Measurements from ENCODE around the gene SLC35G2. TPM values are rescaled to one million over a fixed set of nuclear protein-coding genes. Genes with fewer than 3 reads are reported as not detected.
"Not testable (repeated sequence)": the region's sequence is repeated elsewhere in the genome, so short reads cannot be mapped to it uniquely, and the experiment has no call there.

SLC35G2 gene
- total and polyA plus RNA-seq, 2 donors = 2.8 to 7.3 TPM

GRCh38 chr3:136790786-136791185 is 28.1 kb upstream of the SLC35G2 start:
- H3K4me3 ChIP-seq (ENCODE audit: low read length in 2 of 2) = no peak overlapping the region
- no peaks in the 10 kb centered on the region for H3K9me3 ChIP-seq (ENCODE audit: control insufficient read depth in 2 of 2, insufficient read depth in 1 of 2, low read length in 1 of 2)
- no peak overlapping the region for H3K27ac ChIP-seq (ENCODE audit: low read depth in 1 of 2, low read length in 1 of 2)
- peaks cover 3 to 10% of the 10 kb centered on the region in 2 donors for H3K4me1 ChIP-seq (ENCODE audit: control insufficient read depth in 2 of 2, insufficient read depth in 2 of 2, low read length in 2 of 2)
- no peaks in the 10 kb centered on the region for H3K36me3 ChIP-seq (ENCODE audit: control insufficient read depth in 2 of 2, insufficient read depth in 2 of 2, low read length in 1 of 2)
- WGBS = 97% methylated on average over 3 of the region's 3 CpGs
- no peaks in the 10 kb centered on the region for H3K27me3 ChIP-seq (ENCODE audit: control insufficient read depth in 2 of 2, insufficient read depth in 1 of 2, low read length in 1 of 2)
- no peak for DNase-seq (ENCODE audit: low read depth in 6 of 9, low spot score in 9 of 9)

GRCh38 chr3:136792556-136793330 is 26.2 kb upstream of the SLC35G2 start:
- DNase-seq (ENCODE audit: low read depth in 6 of 9, low spot score in 9 of 9) = no peak
- H3K36me3 ChIP-seq (ENCODE audit: control insufficient read depth in 2 of 2, insufficient read depth in 2 of 2, low read length in 1 of 2) = no peaks in the 10 kb centered on the region
- no peak overlapping the region for H3K27ac ChIP-seq (ENCODE audit: low read depth in 1 of 2, low read length in 1 of 2)
- no peaks in the 10 kb centered on the region for H3K4me1 ChIP-seq (ENCODE audit: control insufficient read depth in 2 of 2, insufficient read depth in 2 of 2, low read length in 2 of 2)
- H3K27me3 ChIP-seq (ENCODE audit: control insufficient read depth in 2 of 2, insufficient read depth in 1 of 2, low read length in 1 of 2) = no peaks in the 10 kb centered on the region
- H3K4me3 ChIP-seq (ENCODE audit: low read length in 2 of 2) = no peak overlapping the region
- H3K9me3 ChIP-seq (ENCODE audit: control insufficient read depth in 2 of 2, insufficient read depth in 1 of 2, low read length in 1 of 2) = no peaks in the 10 kb centered on the region
- WGBS = 61% methylated on average over 4 of the region's 4 CpGs

- DNase-seq (ENCODE audit: low read depth in 6 of 9, low spot score in 9 of 9); H3K9me3 ChIP-seq (ENCODE audit: control insufficient read depth in 2 of 2, insufficient read depth in 1 of 2, low read length in 1 of 2); H3K36me3 ChIP-seq (ENCODE audit: control insufficient read depth in 2 of 2, insufficient read depth in 2 of 2, low read length in 1 of 2); H3K27ac ChIP-seq (ENCODE audit: low read depth in 1 of 2, low read length in 1 of 2); H3K4me3 ChIP-seq (ENCODE audit: low read length in 2 of 2); H3K27me3 ChIP-seq (ENCODE audit: control insufficient read depth in 2 of 2, insufficient read depth in 1 of 2, low read length in 1 of 2); H3K4me1 ChIP-seq (ENCODE audit: control insufficient read depth in 2 of 2, insufficient read depth in 2 of 2, low read length in 2 of 2): not testable (repeated sequence)
- 98% methylated on average over 10 of the region's 10 CpGs for WGBS
Measured at GRCh38 chr3:136801146-136801545, 17.8 kb upstream of the SLC35G2 start.

- WGBS = 51% methylated on average over 5 of the region's 5 CpGs
- DNase-seq (ENCODE audit: low read depth in 6 of 9, low spot score in 9 of 9) = no peak
- no peak overlapping the region for H3K27ac ChIP-seq (ENCODE audit: low read depth in 1 of 2, low read length in 1 of 2)
- H3K9me3 ChIP-seq (ENCODE audit: control insufficient read depth in 2 of 2, insufficient read depth in 1 of 2, low read length in 1 of 2) = no peaks in the 10 kb centered on the region
- no peak overlapping the region for H3K4me3 ChIP-seq (ENCODE audit: low read length in 2 of 2)
- H3K4me1 ChIP-seq (ENCODE audit: control insufficient read depth in 2 of 2, insufficient read depth in 2 of 2, low read length in 2 of 2) = no peaks in the 10 kb centered on the region
- H3K36me3 ChIP-seq (ENCODE audit: control insufficient read depth in 2 of 2, insufficient read depth in 2 of 2, low read length in 1 of 2) = no peaks in the 10 kb centered on the region
- H3K27me3 ChIP-seq (ENCODE audit: control insufficient read depth in 2 of 2, insufficient read depth in 1 of 2, low read length in 1 of 2) = no peaks in the 10 kb centered on the region
Measured at GRCh38 chr3:136802481-136802996, 16.4 kb upstream of the SLC35G2 start.

- Histone ChIP-seq H3K9me3 (ENCODE audit: control insufficient read depth in 2 of 2, insufficient read depth in 1 of 2, low read length in 1 of 2) (no peaks in the 10 kb centered on the region), H3K36me3 (ENCODE audit: control insufficient read depth in 2 of 2, insufficient read depth in 2 of 2, low read length in 1 of 2) (no peaks in the 10 kb centered on the region), H3K27ac (ENCODE audit: low read depth in 1 of 2, low read length in 1 of 2) (no peak overlapping the region), H3K4me3 (ENCODE audit: low read length in 2 of 2) (no peak overlapping the region), H3K4me1 (ENCODE audit: control insufficient read depth in 2 of 2, insufficient read depth in 2 of 2, low read length in 2 of 2) (no peaks in the 10 kb centered on the region), H3K27me3 (ENCODE audit: control insufficient read depth in 2 of 2, insufficient read depth in 1 of 2, low read length in 1 of 2) (no peaks in the 10 kb centered on the region)
- no peak for DNase-seq (ENCODE audit: low read depth in 6 of 9, low spot score in 9 of 9)
- WGBS = 95% methylated on average over 4 of the region's 4 CpGs
Measured at GRCh38 chr3:136804141-136804540, 14.8 kb upstream of the SLC35G2 start.

- H3K4me1 ChIP-seq (ENCODE audit: control insufficient read depth in 2 of 2, insufficient read depth in 2 of 2, low read length in 2 of 2) = no peaks in the 10 kb centered on the region
- no peak overlapping the region for H3K4me3 ChIP-seq (ENCODE audit: low read length in 2 of 2)
- no peak overlapping the region for H3K27ac ChIP-seq (ENCODE audit: low read depth in 1 of 2, low read length in 1 of 2)
- H3K36me3 ChIP-seq (ENCODE audit: control insufficient read depth in 2 of 2, insufficient read depth in 2 of 2, low read length in 1 of 2) = no peaks in the 10 kb centered on the region
- no peaks in the 10 kb centered on the region for H3K27me3 ChIP-seq (ENCODE audit: control insufficient read depth in 2 of 2, insufficient read depth in 1 of 2, low read length in 1 of 2)
- no peak for DNase-seq (ENCODE audit: low read depth in 6 of 9, low spot score in 9 of 9)
- no peaks in the 10 kb centered on the region for H3K9me3 ChIP-seq (ENCODE audit: control insufficient read depth in 2 of 2, insufficient read depth in 1 of 2, low read length in 1 of 2)
Measured at GRCh38 chr3:136804813-136805212, 14.1 kb upstream of the SLC35G2 start.

GRCh38 chr3:136805795-136806194 is 13.1 kb upstream of the SLC35G2 start:
- Histone ChIP-seq H3K4me1 (ENCODE audit: control insufficient read depth in 2 of 2, insufficient read depth in 2 of 2, low read length in 2 of 2) (no peaks in the 10 kb centered on the region), H3K4me3 (ENCODE audit: low read length in 2 of 2) (no peak overlapping the region), H3K27me3 (ENCODE audit: control insufficient read depth in 2 of 2, insufficient read depth in 1 of 2, low read length in 1 of 2) (no peaks in the 10 kb centered on the region), H3K27ac (ENCODE audit: low read depth in 1 of 2, low read length in 1 of 2) (no peak overlapping the region), H3K9me3 (ENCODE audit: control insufficient read depth in 2 of 2, insufficient read depth in 1 of 2, low read length in 1 of 2) (no peaks in the 10 kb centered on the region), H3K36me3 (ENCODE audit: control insufficient read depth in 2 of 2, insufficient read depth in 2 of 2, low read length in 1 of 2) (no peaks in the 10 kb centered on the region)
- DNase-seq (ENCODE audit: low read depth in 6 of 9, low spot score in 9 of 9) = no peak
- 88% methylated on average over 3 of the region's 3 CpGs for WGBS

GRCh38 chr3:136811701-136812100 is 7.2 kb upstream of the SLC35G2 start:
- H3K27me3 ChIP-seq (ENCODE audit: control insufficient read depth in 2 of 2, insufficient read depth in 1 of 2, low read length in 1 of 2) = no peaks in the 10 kb centered on the region
- H3K4me3 ChIP-seq (ENCODE audit: low read length in 2 of 2) = no peak overlapping the region
- H3K36me3 ChIP-seq (ENCODE audit: control insufficient read depth in 2 of 2, insufficient read depth in 2 of 2, low read length in 1 of 2) = no peaks in the 10 kb centered on the region
- H3K27ac ChIP-seq (ENCODE audit: low read depth in 1 of 2, low read length in 1 of 2) = no peak overlapping the region
- no peak for DNase-seq (ENCODE audit: low read depth in 6 of 9, low spot score in 9 of 9)
- peaks cover 0 to 3% of the 10 kb centered on the region in 2 donors for H3K9me3 ChIP-seq (ENCODE audit: control insufficient read depth in 2 of 2, insufficient read depth in 1 of 2, low read length in 1 of 2)
- no peaks in the 10 kb centered on the region for H3K4me1 ChIP-seq (ENCODE audit: control insufficient read depth in 2 of 2, insufficient read depth in 2 of 2, low read length in 2 of 2)
- WGBS = 99% methylated on average over 3 of the region's 3 CpGs

- peaks cover 6 to 24% of the 10 kb centered on the region in 2 donors for H3K27me3 ChIP-seq (ENCODE audit: control insufficient read depth in 2 of 2, insufficient read depth in 1 of 2, low read length in 1 of 2)
- H3K4me3 ChIP-seq (ENCODE audit: low read length in 2 of 2) = no peak overlapping the region
- WGBS = 98% methylated on average over 1 of the region's 1 CpG
- DNase-seq (ENCODE audit: low read depth in 6 of 9, low spot score in 9 of 9) = no peak
- no peaks in the 10 kb centered on the region for H3K9me3 ChIP-seq (ENCODE audit: control insufficient read depth in 2 of 2, insufficient read depth in 1 of 2, low read length in 1 of 2)
- no peaks in the 10 kb centered on the region for H3K36me3 ChIP-seq (ENCODE audit: control insufficient read depth in 2 of 2, insufficient read depth in 2 of 2, low read length in 1 of 2)
- peaks cover 5 to 21% of the 10 kb centered on the region in 2 donors for H3K4me1 ChIP-seq (ENCODE audit: control insufficient read depth in 2 of 2, insufficient read depth in 2 of 2, low read length in 2 of 2)
- no peak overlapping the region for H3K27ac ChIP-seq (ENCODE audit: low read depth in 1 of 2, low read length in 1 of 2)
Measured at GRCh38 chr3:136817448-136817847, 1.5 kb upstream of the SLC35G2 start.
